Keratinocyte (primary cell): ENCODE data around the gene KATNBL1.

Experiments
- EZH2 ChIP-seq: IDR thresholded peaks from one replicate; pipeline ENCODE4 v1.6.1; 2012; ENCODE audit warnings: inconsistent platforms, mild to moderate bottlenecking, low read length, moderate library complexity
- TF ChIP-seq, protein P1 (sequence below), 3 experiments: IDR thresholded peaks in 1 of 3; conservative IDR thresholded peaks in 1 of 3; optimal IDR thresholded peaks in 1 of 3; 2 replicates in 2 of 3; 3 replicates in 1 of 3; pipeline versions ENCODE3 to v1.5.1; 2011; ENCODE audit warnings: low read length in 3 of 3, mild to moderate bottlenecking in 3 of 3, moderate library complexity in 2 of 3, control low read depth in 1 of 3, inconsistent platforms in 1 of 3; ENCODE audit not compliant: insufficient read depth in 2 of 3; ENCODE audit errors: extremely low read depth in 1 of 3

DNA sequence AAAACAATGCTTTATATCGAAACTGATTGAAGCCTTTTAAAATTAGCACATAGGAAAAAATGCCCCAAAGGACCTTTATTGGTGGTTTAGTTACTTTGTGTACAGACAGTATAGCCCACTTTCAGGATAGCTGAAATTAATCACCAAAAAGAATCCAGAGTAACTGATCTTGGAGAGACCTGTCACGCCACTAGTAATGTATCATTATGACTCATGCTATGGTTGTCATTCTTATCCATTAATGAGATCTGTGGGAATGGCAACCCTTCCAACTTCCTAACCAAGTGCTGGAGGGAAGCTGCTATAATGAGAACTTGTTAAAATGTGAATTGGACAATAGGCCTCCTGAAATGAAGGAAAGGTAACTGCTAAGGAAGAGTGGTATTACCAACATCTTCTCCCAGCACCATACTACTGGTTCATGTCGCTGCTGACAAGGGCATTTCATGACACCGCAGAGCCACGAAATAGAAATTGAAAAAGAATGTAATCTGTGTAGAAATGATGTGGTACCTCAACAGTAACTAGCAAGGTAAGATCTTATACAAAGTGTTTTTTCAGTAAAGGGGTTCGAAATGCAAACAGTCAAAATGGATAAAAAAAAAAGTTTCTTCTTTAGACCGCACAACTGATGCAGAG, 7.8 kb upstream of the KATNBL1 start:
- TF ChIP-seq, protein P1, sequence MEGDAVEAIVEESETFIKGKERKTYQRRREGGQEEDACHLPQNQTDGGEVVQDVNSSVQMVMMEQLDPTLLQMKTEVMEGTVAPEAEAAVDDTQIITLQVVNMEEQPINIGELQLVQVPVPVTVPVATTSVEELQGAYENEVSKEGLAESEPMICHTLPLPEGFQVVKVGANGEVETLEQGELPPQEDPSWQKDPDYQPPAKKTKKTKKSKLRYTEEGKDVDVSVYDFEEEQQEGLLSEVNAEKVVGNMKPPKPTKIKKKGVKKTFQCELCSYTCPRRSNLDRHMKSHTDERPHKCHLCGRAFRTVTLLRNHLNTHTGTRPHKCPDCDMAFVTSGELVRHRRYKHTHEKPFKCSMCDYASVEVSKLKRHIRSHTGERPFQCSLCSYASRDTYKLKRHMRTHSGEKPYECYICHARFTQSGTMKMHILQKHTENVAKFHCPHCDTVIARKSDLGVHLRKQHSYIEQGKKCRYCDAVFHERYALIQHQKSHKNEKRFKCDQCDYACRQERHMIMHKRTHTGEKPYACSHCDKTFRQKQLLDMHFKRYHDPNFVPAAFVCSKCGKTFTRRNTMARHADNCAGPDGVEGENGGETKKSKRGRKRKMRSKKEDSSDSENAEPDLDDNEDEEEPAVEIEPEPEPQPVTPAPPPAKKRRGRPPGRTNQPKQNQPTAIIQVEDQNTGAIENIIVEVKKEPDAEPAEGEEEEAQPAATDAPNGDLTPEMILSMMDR (optimal IDR thresholded peaks at IDR 0.05 in 1 of 3, IDR thresholded peaks at IDR 0.05 in 1 of 3, conservative IDR thresholded peaks at IDR 0.05 in 1 of 3; ENCODE audit: extremely low read depth in 1 of 3, insufficient read depth in 2 of 3, low read length in 3 of 3), result no peak
- no peak for TF ChIP-seq EZH2
